Measurements from ENCODE around the gene KAT8.
"Not testable (repeated sequence)": the region's sequence is repeated elsewhere in the genome, so short reads cannot be mapped to it uniquely, and the experiment has no call there.

KAT8 gene

GRCh38 chr16:31144418-31144817 is 27.0 kb downstream of the KAT8 start:
- not testable (repeated sequence) for FAIRE-seq

GRCh38 chr16:31145398-31145990 is 28.0 kb downstream of the KAT8 start:
- no peak for FAIRE-seq
- DNase-seq (ENCODE audit: insufficient read length, low spot score): no peak

More at GRCh38 chr16:31144418-31144817, 27.0 kb downstream of the KAT8 start:
- DNase-seq (ENCODE audit: insufficient read length, low spot score): not testable (repeated sequence)

DNA sequence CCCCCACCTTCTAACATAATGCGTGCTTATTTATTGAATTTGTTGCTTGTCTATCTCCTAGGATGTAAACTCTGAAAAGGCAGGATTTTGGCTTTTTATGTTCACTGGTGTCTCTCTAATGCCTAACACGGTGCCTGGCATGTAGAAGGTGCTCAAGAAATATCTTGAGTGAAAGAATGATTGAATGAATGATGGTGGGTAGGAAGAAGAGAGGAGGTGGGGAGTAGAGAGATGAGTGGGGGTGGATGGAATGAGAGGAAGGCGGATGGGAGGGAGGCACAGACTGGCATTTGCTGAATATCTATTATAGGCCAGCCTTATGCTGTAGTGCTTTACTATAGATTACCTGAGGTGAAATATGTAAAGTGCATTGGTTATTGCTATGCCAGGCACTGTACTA is 30.1 kb downstream of the KAT8 start:
- DNase-seq (ENCODE audit: insufficient read length, low spot score) (no peak), FAIRE-seq (no peak)

DNA sequence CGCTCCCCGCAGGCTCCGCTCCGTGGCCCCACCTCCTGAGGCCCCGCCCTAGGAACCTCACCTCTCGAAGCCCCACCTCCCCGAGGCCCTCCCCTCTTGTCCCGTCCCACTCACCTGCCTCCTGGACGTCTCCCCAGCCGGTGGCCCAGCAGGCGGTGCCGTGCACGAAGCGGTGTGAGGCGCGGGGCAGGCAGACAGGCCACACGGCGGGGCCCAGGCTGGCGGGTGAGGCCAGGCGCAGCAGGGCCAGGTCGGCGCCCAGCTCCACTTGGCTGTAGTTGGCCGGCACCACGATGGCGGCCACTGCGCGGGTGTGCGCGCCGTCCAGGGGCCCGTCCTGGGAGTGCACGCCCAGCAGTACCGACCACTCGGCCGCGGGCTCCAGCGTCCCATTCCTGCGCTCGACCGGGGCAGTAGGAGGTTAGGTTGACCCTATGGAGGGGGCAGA is 30.8 kb downstream of the KAT8 start:
- FAIRE-seq (no peak), DNase-seq (ENCODE audit: insufficient read length, low spot score) (no peak)

DNA sequence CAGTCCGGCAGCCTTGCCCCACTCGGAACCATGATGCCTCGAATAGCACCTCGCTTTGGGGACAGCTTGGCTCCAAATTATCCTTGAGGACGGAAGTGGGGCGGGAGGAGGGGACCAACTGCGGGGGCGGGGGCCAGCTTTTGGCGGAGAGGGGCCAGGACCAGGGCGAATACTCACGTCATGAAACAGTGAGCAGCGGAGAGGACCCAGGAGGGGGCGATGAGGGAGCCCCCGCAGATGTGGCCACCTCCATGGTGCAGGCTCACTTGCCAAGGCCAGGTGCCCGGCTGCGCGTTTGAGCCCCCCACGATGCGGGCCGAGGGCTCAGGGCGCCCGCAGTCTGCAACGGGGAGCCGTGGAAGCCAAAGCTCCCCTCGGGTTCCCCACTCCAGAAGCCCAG is 31.4 kb downstream of the KAT8 start:
- DNase-seq (ENCODE audit: insufficient read length, low spot score) (no peak), FAIRE-seq (no peak)

GRCh38 chr16:31149332-31149731 is 31.9 kb downstream of the KAT8 start:
- DNase-seq (ENCODE audit: insufficient read length, low spot score): no peak
- FAIRE-seq: no peak

- FAIRE-seq (no peak), DNase-seq (ENCODE audit: insufficient read length, low spot score) (no peak)
Measured at GRCh38 chr16:31149894-31150890, 32.7 kb downstream of the KAT8 start, which contains the start of gene PRSS36. Gene PRSS36, minus strand, starts transcription at chr16:31150066. Its CDS starts 31 bp downstream, at chr16:31150035.

DNA sequence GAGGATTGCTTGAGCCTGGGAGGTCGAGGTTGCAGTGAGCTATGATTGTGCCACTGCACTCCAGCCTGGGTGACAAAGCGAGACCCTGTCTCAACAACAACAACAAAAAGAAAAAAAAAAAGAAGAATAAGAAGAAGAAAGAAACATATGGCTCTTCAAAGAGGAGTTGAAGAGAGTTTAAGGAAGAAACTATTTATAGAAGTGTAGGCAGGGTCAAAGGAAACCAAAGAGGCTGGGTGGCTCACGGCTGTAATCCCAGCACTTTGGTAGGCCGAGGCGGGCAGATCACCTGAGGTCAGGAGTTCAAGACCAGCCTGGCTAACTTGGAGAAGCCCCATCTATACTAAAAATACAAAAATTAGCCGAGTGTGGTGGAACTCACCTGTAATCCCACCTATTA is 33.5 kb downstream of the KAT8 start:
- not testable (repeated sequence) for DNase-seq (ENCODE audit: insufficient read length, low spot score); FAIRE-seq

DNA sequence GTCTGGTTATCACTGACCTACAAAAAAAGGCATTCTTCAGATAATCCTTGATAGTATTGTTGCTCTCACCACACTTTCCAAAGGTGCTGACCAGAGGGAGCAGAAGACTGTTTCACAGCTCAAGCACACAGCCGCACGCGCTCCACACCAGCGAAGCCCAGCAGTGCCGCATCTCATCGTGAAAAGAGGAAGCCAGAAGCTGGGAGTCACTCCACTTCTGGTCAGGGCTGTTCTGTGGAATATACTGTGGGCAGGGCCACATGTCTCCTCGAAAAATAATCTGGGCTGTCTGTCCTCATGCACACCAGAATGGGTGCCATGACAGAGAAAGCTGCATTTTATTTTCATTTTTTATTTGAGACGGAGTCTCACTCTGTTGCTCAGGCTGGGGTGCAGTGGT is 39.7 kb downstream of the KAT8 start:
- no peak for FAIRE-seq

GRCh38 chr16:31167315-31167714 is 49.9 kb downstream of the KAT8 start:
- DNase-seq (ENCODE audit: insufficient read length, low spot score): no peak
- no peak for FAIRE-seq

More for the DNA sequence above, 39.7 kb downstream of the KAT8 start:
- no peak for DNase-seq (ENCODE audit: insufficient read length, low spot score)

DNA sequence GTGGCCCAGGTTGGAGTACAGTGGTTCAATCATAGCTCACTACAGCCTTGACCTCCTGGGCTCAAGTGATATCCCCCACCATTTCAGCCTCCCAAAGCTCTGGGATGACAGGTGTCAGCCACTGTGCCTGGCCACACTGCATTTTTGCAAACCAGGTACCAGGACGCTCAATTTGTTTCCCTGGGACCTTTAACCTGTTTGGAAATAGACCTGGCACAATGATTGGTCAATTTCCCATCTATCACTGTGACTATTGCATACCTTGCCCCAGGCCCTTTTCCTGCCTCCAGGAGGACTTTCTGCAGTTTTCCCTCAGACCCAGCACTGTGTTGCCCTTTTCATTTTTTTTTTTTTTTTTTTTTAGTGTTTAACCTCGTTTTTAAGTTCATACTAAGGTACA is 51.4 kb downstream of the KAT8 start:
- DNase-seq (ENCODE audit: insufficient read length, low spot score) (no peak), FAIRE-seq (no peak)

GRCh38 chr16:31170048-31170447 is 52.6 kb downstream of the KAT8 start:
- not testable (repeated sequence) for FAIRE-seq; DNase-seq (ENCODE audit: insufficient read length, low spot score)

DNA sequence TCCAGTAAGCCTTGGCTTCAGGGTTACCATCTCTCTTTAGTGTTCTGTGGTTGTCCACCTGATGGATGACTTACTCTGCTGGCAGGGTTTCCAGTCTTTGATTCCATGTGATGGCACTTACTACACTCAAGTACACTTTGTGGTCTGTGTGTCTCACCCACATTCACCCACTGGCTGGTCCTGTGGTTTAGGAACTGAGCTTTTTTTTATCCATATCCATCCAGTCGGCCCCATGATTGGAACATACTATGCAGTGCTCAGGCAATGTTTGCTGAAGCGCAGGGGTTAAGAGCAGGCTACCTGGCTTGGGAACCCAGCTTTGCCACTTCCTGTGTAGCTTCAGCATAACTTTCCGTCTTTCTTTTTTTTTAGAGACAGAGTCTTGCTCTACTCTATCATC is 59.7 kb downstream of the KAT8 start:
- DNase-seq (ENCODE audit: insufficient read length, low spot score): no peak
- FAIRE-seq: no peak

DNA sequence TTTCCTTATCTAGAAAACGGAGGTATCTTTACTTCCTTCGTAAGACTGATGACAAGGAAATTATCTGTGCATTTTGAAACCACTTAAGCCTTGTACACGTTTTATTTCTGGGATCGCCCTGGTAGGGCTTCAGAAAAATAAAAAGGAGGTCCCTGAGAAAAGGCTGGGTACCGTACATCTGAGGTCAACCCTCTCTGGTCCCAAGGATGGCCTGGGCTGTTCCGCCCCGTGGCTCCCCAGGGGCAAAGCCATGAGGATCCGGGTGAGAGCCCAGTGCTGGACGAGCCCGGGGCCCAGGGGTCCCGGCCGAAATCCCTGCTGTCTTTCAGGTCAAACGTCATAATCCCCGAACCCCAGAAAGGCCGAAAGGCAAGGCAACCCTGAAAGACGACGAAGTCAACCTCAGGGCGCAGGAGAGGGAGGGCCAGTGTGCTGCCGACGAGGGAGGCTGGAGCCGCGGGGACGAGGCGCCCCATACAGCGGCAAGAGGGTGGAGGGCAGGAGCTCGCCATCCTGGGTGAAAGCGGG is 61.8 kb downstream of the KAT8 start:
- DNase-seq (ENCODE audit: insufficient read length, low spot score) (no peak), FAIRE-seq (no peak)

DNA sequence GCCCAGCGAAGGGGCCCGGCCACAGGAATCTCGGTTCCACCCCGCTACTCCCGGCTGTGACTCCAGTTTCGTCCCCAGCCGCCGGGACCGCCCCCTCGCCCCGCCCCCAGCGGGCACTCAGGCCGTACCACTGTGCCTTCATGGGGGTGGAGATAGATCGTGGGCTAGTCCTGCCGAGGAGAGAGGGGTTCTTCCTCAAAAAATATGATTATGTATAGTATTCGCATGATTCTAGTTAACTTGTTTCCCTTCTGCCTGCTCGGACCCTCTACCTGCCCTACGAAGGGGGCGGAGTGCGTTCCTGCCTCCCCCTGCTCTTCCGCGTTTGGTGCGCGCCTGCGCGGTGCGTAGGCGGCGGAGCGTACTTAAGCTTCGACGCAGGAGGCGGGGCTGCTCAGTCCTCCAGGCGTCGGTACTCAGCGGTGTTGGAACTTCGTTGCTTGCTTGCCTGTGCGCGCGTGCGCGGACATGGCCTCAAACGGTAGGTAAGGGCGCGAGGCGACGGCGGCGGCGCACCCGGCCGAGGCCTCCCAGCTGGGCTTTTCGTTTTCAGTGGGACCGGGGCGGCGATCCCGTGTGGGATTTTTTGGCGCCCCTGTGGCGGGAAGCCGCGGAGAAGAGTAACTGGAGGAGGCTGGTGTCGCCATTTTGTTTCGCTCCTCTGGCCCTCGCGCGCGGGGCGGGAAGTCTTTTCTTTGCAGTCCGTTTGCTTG is 62.4 kb downstream of the KAT8 start, which contains the start of gene FUS:
FUS (plus strand) TSS at position 393 of the 713 bp plus-strand sequence; CDS start at position 469, 76 bp downstream.
- FAIRE-seq: peak; percentile 93
- DNase-seq (ENCODE audit: insufficient read length, low spot score): peak; percentile 99
